CD4-positive, alpha-beta T cell (primary cell): Measurements from ENCODE around the gene KCTD10. TPM values are rescaled to one million over a fixed set of nuclear protein-coding genes. Genes with fewer than 3 reads are reported as not detected.
A peak's percentile ranks its signal among the peaks of the same experiment; 100 is the strongest.

ENCODE experiments used
- ATAC-seq: fragments of 200-7000 bp; cut with Tn5 transposase; one replicate; pipeline ENCODE4 v1.10.0; 2022; ENCODE audit warnings: mild to moderate bottlenecking; ENCODE audit not compliant: poor library complexity
- CTCF ChIA-PET: fragments of 350-600 bp; sonication (Branson Sonifier 250); formaldehyde crosslinking; loops from one replicate; lab custom pipeline; 2021; ENCODE audit warnings: antibody characterized with exemption, inconsistent platforms; lab: Charles Lee
- POLR2A ChIA-PET: fragments of 350-600 bp; sonication (Branson Sonifier 250); formaldehyde crosslinking; loops from one replicate; lab custom pipeline; 2021; ENCODE audit warnings: antibody characterized with exemption, inconsistent platforms; lab: Charles Lee
- DNase-seq, 14 experiments: peaks; one replicate each; pipeline ENCODE4 v3.0.0-alpha.2; 2013 to 2020; ENCODE audit warnings: mixed read lengths in 2 of 14
- H3K27ac ChIP-seq, 2 donors: one replicate each; pipeline versions ENCODE4 v1.5.1 to v1.7.0; 2013; ENCODE audit warnings: low read length in 2 of 2, low read depth in 1 of 2, mild to moderate bottlenecking in 1 of 2
- H3K27me3 ChIP-seq, 2 experiments: 1 replicate in 1 of 2; 2 replicates in 1 of 2; pipeline versions ENCODE4 v1.6.1 to v1.7.0; 2013; ENCODE audit warnings: low read length in 2 of 2, control low read depth in 1 of 2, mild to moderate bottlenecking in 1 of 2, moderate library complexity in 1 of 2; ENCODE audit not compliant: insufficient read depth in 2 of 2, control insufficient read depth in 1 of 2
- H3K36me3 ChIP-seq: one replicate; pipeline ENCODE4 v1.6.1; 2013; ENCODE audit warnings: low read length, control low read depth; ENCODE audit not compliant: insufficient read depth
- H3K4me1 ChIP-seq: one replicate; pipeline ENCODE4 v1.6.1; 2013; ENCODE audit warnings: low read length, control low read depth; ENCODE audit not compliant: insufficient read depth
- H3K4me3 ChIP-seq: one replicate; pipeline ENCODE4 v1.5.1; 2013; ENCODE audit warnings: mild to moderate bottlenecking, low read length, moderate library complexity
- H3K9me3 ChIP-seq, 2 experiments: 1 replicate in 1 of 2; 2 replicates in 1 of 2; pipeline versions ENCODE4 v1.6.1 to v1.7.0; 2013; ENCODE audit warnings: low read length in 2 of 2, mild to moderate bottlenecking in 2 of 2, control low read depth in 1 of 2, moderate library complexity in 1 of 2; ENCODE audit not compliant: control insufficient read depth in 1 of 2, insufficient read depth in 1 of 2
- H3K27ac Mint-ChIP-seq: one replicate; pipeline ENCODE4 v1.8.0; 2020; ENCODE audit warnings: mixed read lengths
- H3K27me3 Mint-ChIP-seq: one replicate; pipeline ENCODE4 v1.8.0; 2021; ENCODE audit warnings: mixed read lengths
- H3K36me3 Mint-ChIP-seq: one replicate; pipeline ENCODE4 v1.8.0; 2021; ENCODE audit warnings: low read depth, mixed read lengths
- H3K4me1 Mint-ChIP-seq: one replicate; pipeline ENCODE4 v1.8.0; 2021; ENCODE audit warnings: low read depth, mixed read lengths
- H3K4me3 Mint-ChIP-seq: one replicate; pipeline ENCODE4 v1.8.0; 2020; ENCODE audit warnings: mild to moderate bottlenecking, mixed read lengths
- H3K9me3 Mint-ChIP-seq: one replicate; pipeline ENCODE4 v1.8.0; 2020; ENCODE audit warnings: mixed read lengths
- intact Hi-C, 2 experiments: fragments of 100-400 bp; cut with DNase I in 1 of 2; cut with micrococcal nuclease in 1 of 2; formaldehyde crosslinking; loops; one replicate each; pipeline versions ENCODE4 v1.15.1 to v1.9.0; 2023 to 2025; cut with DNase I, micrococcal nuclease
- total RNA-seq, 174 experiments: library from RNA in 2 of 174; stranded (reverse) in 2 of 174; gene quantifications; one replicate each; pipeline ENCODE4 v1.2.3 and lab custom pipeline; 2021 to 2026
- TF ChIP-seq, protein P1 (sequence below): fragments of 200-600 bp; IDR thresholded peaks from one replicate; pipeline ENCODE4 v1.8.0; 2022; ENCODE audit warnings: antibody characterized with exemption, mild to moderate bottlenecking

KCTD10 gene
- total RNA-seq, 2 experiments from 2014 or later, result 24.2 to 26.1 TPM

- H3K4me1 Mint-ChIP-seq, result no peaks in the 10 kb centered on the region
- peaks cover 90% of the 10 kb centered on the region for H3K36me3 Mint-ChIP-seq
- TF ChIP-seq, protein P1, sequence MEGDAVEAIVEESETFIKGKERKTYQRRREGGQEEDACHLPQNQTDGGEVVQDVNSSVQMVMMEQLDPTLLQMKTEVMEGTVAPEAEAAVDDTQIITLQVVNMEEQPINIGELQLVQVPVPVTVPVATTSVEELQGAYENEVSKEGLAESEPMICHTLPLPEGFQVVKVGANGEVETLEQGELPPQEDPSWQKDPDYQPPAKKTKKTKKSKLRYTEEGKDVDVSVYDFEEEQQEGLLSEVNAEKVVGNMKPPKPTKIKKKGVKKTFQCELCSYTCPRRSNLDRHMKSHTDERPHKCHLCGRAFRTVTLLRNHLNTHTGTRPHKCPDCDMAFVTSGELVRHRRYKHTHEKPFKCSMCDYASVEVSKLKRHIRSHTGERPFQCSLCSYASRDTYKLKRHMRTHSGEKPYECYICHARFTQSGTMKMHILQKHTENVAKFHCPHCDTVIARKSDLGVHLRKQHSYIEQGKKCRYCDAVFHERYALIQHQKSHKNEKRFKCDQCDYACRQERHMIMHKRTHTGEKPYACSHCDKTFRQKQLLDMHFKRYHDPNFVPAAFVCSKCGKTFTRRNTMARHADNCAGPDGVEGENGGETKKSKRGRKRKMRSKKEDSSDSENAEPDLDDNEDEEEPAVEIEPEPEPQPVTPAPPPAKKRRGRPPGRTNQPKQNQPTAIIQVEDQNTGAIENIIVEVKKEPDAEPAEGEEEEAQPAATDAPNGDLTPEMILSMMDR, result no peak
- Histone ChIP-seq H3K27ac (no peak overlapping the region), H3K4me3 (no peak overlapping the region), H3K36me3 (peaks cover 90% of the 10 kb centered on the region), H3K9me3 (no peaks in the 10 kb centered on the region), H3K4me1 (no peaks in the 10 kb centered on the region), H3K27me3 (no peaks in the 10 kb centered on the region)
- intact Hi-C loops, result no loop called here
- ChIA-PET POLR2A (no interaction called here), CTCF (no interaction called here)
- H3K27me3 Mint-ChIP-seq, result no peaks in the 10 kb centered on the region
- ATAC-seq (no peak), DNase-seq (no peak)
- no peak overlapping the region for H3K27ac Mint-ChIP-seq
- no peaks in the 10 kb centered on the region for H3K9me3 Mint-ChIP-seq
- no peak overlapping the region for H3K4me3 Mint-ChIP-seq
These were observed 24.6 kb downstream of the KCTD10 start for GRCh38 chr12:109452489-109452888.

- POLR2A ChIA-PET, result no interaction called here
- TF ChIP-seq, protein P1, result no peak
- intact Hi-C loops, result no loop called here
- no peaks in the 10 kb centered on the region for H3K27me3 ChIP-seq
- no peaks in the 10 kb centered on the region for H3K4me1 ChIP-seq
- ATAC-seq (no peak), DNase-seq (no peak)
- Mint-ChIP-seq H3K27ac (no peak overlapping the region), H3K27me3 (no peaks in the 10 kb centered on the region), H3K4me3 (no peak overlapping the region), H3K9me3 (no peaks in the 10 kb centered on the region), H3K4me1 (no peaks in the 10 kb centered on the region), H3K36me3 (peaks cover 79% of the 10 kb centered on the region)
- H3K36me3 ChIP-seq, result peaks cover 88% of the 10 kb centered on the region
- H3K4me3 ChIP-seq, result no peak overlapping the region
- H3K9me3 ChIP-seq, result no peaks in the 10 kb centered on the region
- CTCF ChIA-PET, result interaction anchor here (1.3 kb wide), 1 partner anchor 324 kb away, joined by 3 read pairs; no protein-coding TSS in a partner anchor
- no peak overlapping the region for H3K27ac ChIP-seq
These were observed 25.7 kb downstream of the KCTD10 start for GRCh38 chr12:109451400-109451799.

DNA sequence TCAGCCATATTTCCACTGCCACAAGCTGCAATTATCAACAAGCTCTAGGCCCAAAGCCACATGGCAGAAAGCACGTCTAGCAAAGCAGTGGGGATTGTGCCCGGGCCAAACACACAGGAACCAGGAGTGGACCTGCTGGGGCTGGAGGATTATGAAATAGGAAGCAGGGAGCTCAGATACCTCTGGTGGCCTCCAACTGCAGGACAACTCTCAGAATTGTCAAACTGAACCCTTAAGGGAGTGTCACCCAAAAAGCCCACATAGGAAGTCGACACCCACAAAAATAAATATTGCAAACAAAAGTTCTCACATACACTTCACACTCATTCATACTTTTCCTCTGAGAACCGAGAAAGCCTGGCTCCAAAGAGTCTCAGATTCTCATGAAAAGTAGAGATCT, 26.1 kb downstream of the KCTD10 start:
- H3K4me1 ChIP-seq, result no peaks in the 10 kb centered on the region
- no peak overlapping the region for H3K27ac Mint-ChIP-seq

More for the DNA sequence above, 26.1 kb downstream of the KCTD10 start:
- Histone ChIP-seq H3K4me3 (no peak overlapping the region), H3K36me3 (peaks cover 84% of the 10 kb centered on the region), H3K27ac (no peak overlapping the region), H3K9me3 (no peaks in the 10 kb centered on the region), H3K27me3 (no peaks in the 10 kb centered on the region)
- peak in 1 of 14 experiments; percentile 14 for DNase-seq
- Mint-ChIP-seq H3K9me3 (no peaks in the 10 kb centered on the region), H3K36me3 (peaks cover 78% of the 10 kb centered on the region), H3K4me1 (no peaks in the 10 kb centered on the region), H3K4me3 (no peak overlapping the region), H3K27me3 (no peaks in the 10 kb centered on the region)
- ChIA-PET POLR2A (no interaction called here), CTCF (interaction anchor here (1.3 kb wide), 1 partner anchor 324 kb away, joined by 3 read pairs; no protein-coding TSS in a partner anchor)
- intact Hi-C loops, result no loop called here
- no peak for ATAC-seq
- TF ChIP-seq, protein P1, result no peak
